GM23338 (cell line): Measurements from ENCODE around the gene RIC8A. TPM values are rescaled to one million over a fixed set of nuclear protein-coding genes. Genes with fewer than 3 reads are reported as not detected.

Experiments
- ATAC-seq: fragments of 200-7000 bp; cut with Tn5 transposase; 3 replicates; pipeline ENCODE4 v1.9.1; 2020
- DNase-seq: peaks from one replicate; pipeline ENCODE4 v3.0.0-alpha.2; 2015; ENCODE audit warnings: low spot score
- H2AFZ ChIP-seq: fragments of 200-600 bp; sonication (generic); 2 replicates; pipeline ENCODE4 v1.8.0; 2016; ENCODE audit warnings: antibody characterized with exemption, mild to moderate bottlenecking, moderate library complexity
- H3F3A ChIP-seq: fragments of 200-600 bp; sonication (generic); replicated peaks from 2 replicates; pipeline ENCODE4 v1.8.0; 2017; ENCODE audit warnings: antibody characterized with exemption, mixed run types, low read depth
- H3K27ac ChIP-seq: fragments of 200-600 bp; sonication (generic); 2 replicates; pipeline ENCODE4 v1.6.1; 2016; ENCODE audit warnings: low read depth
- H3K27me3 ChIP-seq: fragments of 200-600 bp; sonication (generic); 2 replicates; pipeline ENCODE4 v1.8.0; 2016; ENCODE audit warnings: mild to moderate bottlenecking, mixed run types, moderate library complexity; ENCODE audit not compliant: insufficient read depth
- H3K36me3 ChIP-seq: fragments of 200-600 bp; sonication (generic); 2 replicates; pipeline ENCODE4 v1.8.0; 2016; ENCODE audit warnings: mild to moderate bottlenecking; ENCODE audit not compliant: insufficient read depth
- H3K4me1 ChIP-seq: fragments of 200-600 bp; sonication (generic); 2 replicates; pipeline ENCODE4 v1.8.0; 2016; ENCODE audit warnings: mild to moderate bottlenecking, moderate library complexity; ENCODE audit not compliant: insufficient read depth
- H3K4me2 ChIP-seq: fragments of 200-600 bp; sonication (generic); 2 replicates; pipeline ENCODE4 v1.7.1; 2017; ENCODE audit warnings: mixed run types
- H3K4me3 ChIP-seq: fragments of 200-600 bp; sonication (generic); 2 replicates; pipeline ENCODE4 v1.6.1; 2016; ENCODE audit warnings: mixed run types
- H3K79me2 ChIP-seq: fragments of 200-600 bp; sonication (generic); replicated peaks from 2 replicates; pipeline ENCODE4 v1.8.0; 2017; ENCODE audit warnings: mild to moderate bottlenecking; ENCODE audit not compliant: insufficient read depth
- H3K9me2 ChIP-seq: fragments of 200-600 bp; sonication (generic); 2 replicates; pipeline ENCODE4 v1.8.0; 2017; ENCODE audit not compliant: insufficient read depth
- H4K20me1 ChIP-seq: fragments of 200-600 bp; sonication (generic); replicated peaks from 2 replicates; pipeline ENCODE4 v1.8.0; 2017; ENCODE audit warnings: mild to moderate bottlenecking; ENCODE audit not compliant: insufficient read depth
- H3K27ac Mint-ChIP-seq: 2 replicates; pipeline ENCODE4 v1.8.0; 2020; ENCODE audit warnings: inconsistent platforms, mild to moderate bottlenecking, moderate library complexity, mixed read lengths
- H3K27me3 Mint-ChIP-seq: 3 replicates; pipeline ENCODE4 v1.8.0; 2022; ENCODE audit warnings: low read depth, mild to moderate bottlenecking, moderate library complexity, mixed read lengths, inconsistent platforms; ENCODE audit not compliant: insufficient read depth, poor library complexity
- H3K36me3 Mint-ChIP-seq: 3 replicates; pipeline ENCODE4 v1.8.0; 2021; ENCODE audit warnings: low read depth, mild to moderate bottlenecking, inconsistent platforms, moderate library complexity, mixed read lengths
- H3K4me1 Mint-ChIP-seq: 3 replicates; pipeline ENCODE4 v1.8.0; 2020; ENCODE audit warnings: mild to moderate bottlenecking, inconsistent platforms, mixed read lengths
- H3K4me3 Mint-ChIP-seq: 3 replicates; pipeline ENCODE4 v1.8.0; 2021; ENCODE audit warnings: moderate library complexity, mild to moderate bottlenecking, inconsistent platforms, mixed read lengths
- H3K9me3 Mint-ChIP-seq: 3 replicates; pipeline ENCODE4 v1.8.0; 2020; ENCODE audit warnings: moderate library complexity, mild to moderate bottlenecking, inconsistent platforms, mixed read lengths
- CREB1 ChIP-seq: fragments of 250-450 bp; sonication (Bioruptor Pico); IDR thresholded peaks from 2 replicates; pipeline ENCODE4 v1.5.0; 2020; ENCODE audit warnings: low read depth, mild to moderate bottlenecking, moderate library complexity
- CTCF ChIP-seq, 2 experiments: fragments of 200-600 bp in 1 of 2; sonication (generic) in 1 of 2; conservative IDR thresholded peaks; 2 replicates each; pipeline versions ENCODE4 v1.5.1 to v1.6.1; 2016 to 2017; ENCODE audit warnings: antibody characterized with exemption in 2 of 2, low read depth in 2 of 2, mild to moderate bottlenecking in 2 of 2, moderate library complexity in 1 of 2
- ETS1 ChIP-seq: IDR thresholded peaks from 2 replicates; pipeline ENCODE4 v1.6.1; 2016; ENCODE audit warnings: antibody characterized with exemption
- EZH2 ChIP-seq: fragments of 200-600 bp; sonication (generic); IDR thresholded peaks from one replicate; pipeline ENCODE4 v1.8.0; 2017; ENCODE audit warnings: antibody characterized with exemption, mild to moderate bottlenecking, low read depth; ENCODE audit not compliant: unreplicated experiment
- NANOG ChIP-seq: IDR thresholded peaks from 2 replicates; pipeline ENCODE4 v1.6.1; 2016; ENCODE audit warnings: antibody characterized with exemption, borderline replicate concordance
- ZNF114 ChIP-seq: fragments of 250-450 bp; sonication (Bioruptor Pico); IDR thresholded peaks from 2 replicates; pipeline ENCODE4 v1.5.0; 2020; ENCODE audit warnings: mild to moderate bottlenecking, moderate library complexity
- ZNF331 ChIP-seq: fragments of 250-450 bp; sonication (Bioruptor Pico); IDR thresholded peaks from 2 replicates; pipeline ENCODE4 v1.5.0; 2020; ENCODE audit warnings: low read depth, mild to moderate bottlenecking, moderate library complexity
- polyA plus RNA-seq: library from polyadenylated mRNA; unstranded; fragments of >200 nt; fragmentation: Nextera tagmentation; extraction: Ambion mirVana; gene quantifications from 2 replicates; pipeline ENCODE4 v1.2.1, GENCODE V29; 2016
- total RNA-seq: library from RNA; depleted of rRNA; stranded (reverse); fragments of >200 nt; shearing (Covaris generic); gene quantifications from 2 replicates; pipeline ENCODE4 v1.2.3, GENCODE V29; 2014

The RIC8A gene
- total and polyA plus RNA-seq, 2 experiments from 2014 or later = 23.6 to 81.3 TPM

GRCh38 chr11:223026-223789 lies 15.7 kb downstream of the RIC8A start:
- Mint-ChIP-seq H3K9me3 (no peaks in the 10 kb centered on the region), H3K36me3 (peaks cover 5% of the 10 kb centered on the region; the same call in 1 of the 3 replicates), H3K4me3 (no peak overlapping the region), H3K27me3 (peaks cover 18% of the 10 kb centered on the region), H3K4me1 (no peaks in the 10 kb centered on the region), H3K27ac (no peak overlapping the region)
- Histone ChIP-seq H4K20me1 (0 out of 2 replicates have a peak, but pooled peaks cover 3% of the 10 kb centered on the region), H3K4me1 (no peaks in the 10 kb centered on the region), H2AFZ (no peak overlapping the region), H3K4me2 (no peak overlapping the region), H3K27ac (no peak overlapping the region), H3F3A (no peaks in the 10 kb centered on the region), H3K27me3 (no peaks in the 10 kb centered on the region), H3K79me2 (0 out of 2 replicates have a peak, but pooled peaks cover 6% of the 10 kb centered on the region), H3K9me2 (no peaks in the 10 kb centered on the region), H3K36me3 (no peaks in the 10 kb centered on the region), H3K4me3 (no peak overlapping the region)
- ATAC-seq (no peak), DNase-seq (no peak)
- TF ChIP-seq CTCF (conservative IDR thresholded peaks at IDR 0.05; ENCODE audit: low read depth in 2 of 2) = no peak
- TF ChIP-seq CREB1 = no peak
- no peak for TF ChIP-seq ZNF331 (CRISPR knock-in tag)
- no peak for TF ChIP-seq EZH2
- no peak for TF ChIP-seq ETS1
- no peak for TF ChIP-seq NANOG

GRCh38 chr11:223884-224283 lies 16.4 kb downstream of the RIC8A start:
- Mint-ChIP-seq H3K27ac (no peak overlapping the region), H3K4me3 (no peak overlapping the region), H3K4me1 (no peaks in the 10 kb centered on the region), H3K27me3 (peaks cover 18% of the 10 kb centered on the region), H3K36me3 (peaks cover 5% of the 10 kb centered on the region; the same call in 1 of the 3 replicates), H3K9me3 (no peaks in the 10 kb centered on the region)
- Histone ChIP-seq H3K27me3 (no peaks in the 10 kb centered on the region), H4K20me1 (0 out of 2 replicates have a peak, but pooled peaks cover 3% of the 10 kb centered on the region), H3K4me3 (no peak overlapping the region), H3K79me2 (0 out of 2 replicates have a peak, but pooled peaks cover 7% of the 10 kb centered on the region), H3K4me2 (no peak overlapping the region), H3F3A (no peaks in the 10 kb centered on the region), H3K4me1 (no peaks in the 10 kb centered on the region), H3K27ac (no peak overlapping the region), H2AFZ (no peak overlapping the region), H3K36me3 (no peaks in the 10 kb centered on the region), H3K9me2 (no peaks in the 10 kb centered on the region)
- ATAC-seq = no peak
- TF ChIP-seq CTCF (conservative IDR thresholded peaks at IDR 0.05; ENCODE audit: low read depth in 2 of 2) = no peak
- no peak for TF ChIP-seq ZNF331 (CRISPR knock-in tag)
- TF ChIP-seq ZNF114 (CRISPR knock-in tag) = no peak
- TF ChIP-seq CREB1 = no peak
- DNase-seq = no peak
